GM23248 (cell line): ENCODE data around the gene RNF157.

Source experiments
- EZH2 ChIP-seq: fragments of 200-600 bp; sonication (generic); IDR thresholded peaks from 2 replicates; pipeline ENCODE4 v1.6.1; 2018; ENCODE audit warnings: antibody characterized with exemption, mild to moderate bottlenecking; ENCODE audit not compliant: insufficient read depth, poor library complexity, severe bottlenecking
- EZH2phosphoT487 ChIP-seq: fragments of 200-600 bp; sonication (generic); IDR thresholded peaks from 2 replicates; pipeline ENCODE4 v1.6.1; 2018; ENCODE audit warnings: antibody characterized with exemption, moderate library complexity, mild to moderate bottlenecking, low read depth; ENCODE audit not compliant: insufficient read depth

- TF ChIP-seq EZH2 (no peak), EZH2phosphoT487 (no peak)
These were observed 133.6 kb downstream of the RNF157 start for GRCh38 chr17:76106703-76107102.
